NCI-H2171 treated with DMSO at 0.1 percent for 48 hours (cell line): ENCODE results near the gene CYP2D6.
"Not testable (repeated sequence)": the region's sequence is repeated elsewhere in the genome, so short reads cannot be mapped to it uniquely, and the experiment has no call there.

ENCODE experiments used
- DNase-seq: peaks from one replicate; lab custom pipeline; 2025; lab: John Stamatoyannopoulos, UW

The CYP2D6 gene

GRCh38 chr22:42158456-42159132 is 28.0 kb upstream of the CYP2D6 start:
- no peak for DNase-seq

GRCh38 chr22:42156598-42156997 is 26.0 kb upstream of the CYP2D6 start:
- no peak for DNase-seq

DNA sequence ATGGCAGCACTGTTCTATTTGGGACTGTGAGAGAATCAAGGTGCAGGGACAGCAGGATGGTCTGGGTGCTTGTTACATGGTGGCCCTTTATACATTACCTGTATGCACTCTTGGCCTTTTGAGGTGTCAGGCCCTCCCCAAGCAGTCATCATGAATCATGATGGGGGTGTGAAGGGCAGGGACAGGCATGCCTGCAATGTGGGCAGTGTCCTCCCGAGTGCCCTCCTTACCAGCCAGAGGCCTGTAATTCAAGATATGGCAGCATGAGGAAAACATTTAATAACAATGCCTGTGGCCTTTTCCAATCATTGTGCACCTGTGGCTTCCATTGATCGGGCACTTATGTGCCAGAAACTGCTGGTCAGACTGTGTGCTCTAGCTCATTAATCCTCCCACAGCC is 25.5 kb upstream of the CYP2D6 start:
- no peak for DNase-seq

GRCh38 chr22:42155053-42155543 is 24.5 kb upstream of the CYP2D6 start:
- no peak for DNase-seq

GRCh38 chr22:42154293-42155052 is 23.9 kb upstream of the CYP2D6 start:
- no peak for DNase-seq

GRCh38 chr22:42152661-42153270 is 22.2 kb upstream of the CYP2D6 start:
- no peak for DNase-seq

- no peak for DNase-seq
Measured at GRCh38 chr22:42151924-42152635, 21.5 kb upstream of the CYP2D6 start.

DNA sequence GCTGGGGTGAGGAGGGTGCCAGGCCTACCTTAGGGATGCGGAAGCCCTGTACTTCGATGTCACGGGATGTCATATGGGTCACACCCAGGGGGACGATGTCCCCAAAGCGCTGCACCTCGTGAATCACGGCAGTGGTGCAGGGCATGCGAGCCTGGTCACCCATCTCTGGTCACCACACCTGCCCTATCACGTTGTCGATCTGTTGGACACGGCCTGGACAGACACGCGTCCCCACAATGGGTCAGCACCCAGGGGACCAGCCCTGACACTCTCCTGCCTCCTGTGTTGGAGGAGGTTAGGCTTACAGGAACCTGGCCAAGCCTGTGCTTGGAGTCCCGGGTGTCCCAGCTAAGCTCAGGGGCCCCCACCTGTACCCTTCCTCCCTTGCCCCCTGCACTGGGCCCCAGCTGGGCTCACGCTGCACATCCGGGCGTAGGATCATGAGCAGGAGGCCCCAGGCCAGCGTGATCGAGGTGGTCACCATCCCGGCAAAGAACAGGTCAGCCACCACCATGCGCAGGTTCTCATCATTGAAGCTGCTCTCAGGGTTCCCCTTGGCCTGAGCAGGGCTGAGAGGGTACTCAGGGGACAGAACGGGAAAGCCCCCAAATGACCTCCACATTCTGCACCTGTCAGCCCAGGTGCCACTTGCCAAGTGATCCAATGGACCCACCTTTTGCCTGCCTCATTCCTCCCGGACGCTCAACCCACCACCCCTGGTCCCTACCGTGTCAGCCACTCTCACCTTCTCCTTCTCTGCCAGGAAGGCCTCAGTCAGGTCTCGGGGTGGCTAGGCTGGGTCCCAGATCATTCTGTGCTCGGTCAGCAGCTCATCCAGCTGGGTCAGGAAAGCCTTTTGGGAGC is 20.3 kb upstream of the CYP2D6 start:
- no peak for DNase-seq

- DNase-seq = not testable (repeated sequence)
Measured at GRCh38 chr22:42149798-42150197, 19.2 kb upstream of the CYP2D6 start.

DNA sequence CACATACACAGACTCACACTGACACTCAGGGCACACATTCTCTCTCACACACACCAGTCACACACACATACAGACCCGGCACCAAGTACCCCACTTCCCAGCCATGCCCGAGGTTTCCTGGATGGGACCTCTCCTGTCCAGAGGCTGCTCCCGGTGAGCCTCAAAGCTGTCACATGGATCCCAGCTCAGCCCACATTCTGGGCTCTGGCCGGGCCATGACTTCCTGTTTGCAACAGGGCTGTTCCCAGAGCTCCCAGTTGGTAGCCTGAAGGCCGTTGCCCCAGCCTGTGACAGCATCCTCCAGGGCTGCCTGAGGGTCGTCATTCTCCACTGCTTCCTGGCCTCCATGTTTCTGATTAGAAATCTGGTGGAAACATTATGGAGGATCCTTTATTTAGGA is 14.6 kb upstream of the CYP2D6 start:
- no peak for DNase-seq

- DNase-seq = not testable (repeated sequence)
Measured at GRCh38 chr22:42143859-42144822, 13.5 kb upstream of the CYP2D6 start.

DNA sequence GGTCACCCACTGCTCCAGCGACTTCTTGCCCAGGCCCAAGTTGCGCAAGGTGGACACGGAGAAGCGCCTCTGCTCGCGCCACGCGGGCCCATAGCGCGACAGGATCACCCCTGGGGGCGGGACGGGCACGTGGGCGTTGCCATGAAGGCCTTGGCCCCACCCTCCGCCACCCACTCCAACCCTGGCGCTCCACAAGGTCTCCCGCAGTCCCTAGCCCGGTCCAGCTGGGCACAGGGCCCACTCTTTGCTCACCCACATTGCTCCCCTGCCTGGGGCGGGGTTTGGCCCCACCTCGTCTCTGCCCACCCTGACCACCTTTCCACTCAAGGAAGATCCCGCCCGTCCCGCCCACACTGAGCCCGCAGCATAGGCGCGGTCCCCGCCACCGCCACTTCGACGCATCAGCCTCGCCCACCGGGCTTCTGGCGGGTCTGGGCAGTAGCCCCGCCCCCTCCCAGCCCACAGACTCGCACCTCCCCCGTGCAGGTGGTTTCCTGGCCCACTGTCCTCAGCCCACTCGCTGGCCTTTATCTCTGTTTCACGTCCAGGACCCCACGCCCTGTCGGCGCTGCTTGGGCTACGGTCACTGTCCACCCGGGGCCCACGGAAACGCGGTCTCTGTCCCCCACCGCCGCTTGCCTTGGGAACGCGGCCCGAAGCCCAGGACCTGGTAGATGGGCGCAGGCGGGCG is 12.3 kb upstream of the CYP2D6 start:
- DNase-seq = no peak

GRCh38 chr22:42141307-42142057 is 10.9 kb upstream of the CYP2D6 start:
- DNase-seq = not testable (repeated sequence)

DNA sequence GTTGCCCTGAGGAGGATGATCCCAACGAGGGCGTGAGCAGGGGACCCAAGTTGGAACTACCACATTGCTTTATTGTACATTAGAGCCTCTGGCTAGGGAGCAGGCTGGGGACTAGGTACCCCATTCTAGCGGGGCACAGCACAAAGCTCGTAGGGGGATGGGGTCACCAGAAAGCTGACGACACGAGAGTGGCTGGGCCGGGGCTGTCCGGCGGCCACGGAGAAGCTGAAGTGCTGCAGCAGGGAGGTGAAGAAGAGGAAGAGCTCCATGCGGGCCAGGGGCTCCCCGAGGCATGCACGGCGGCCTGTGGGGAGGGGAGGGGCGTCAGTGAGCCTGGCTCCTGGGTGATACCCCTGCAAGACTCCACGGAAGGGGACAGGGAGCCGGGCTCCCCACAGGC is 9.5 kb upstream of the CYP2D6 start:
- not testable (repeated sequence) for DNase-seq

GRCh38 chr22:42139508-42139907 is 8.9 kb upstream of the CYP2D6 start:
- DNase-seq = not testable (repeated sequence)

- no peak for DNase-seq
Measured at GRCh38 chr22:42138972-42139371, 8.4 kb upstream of the CYP2D6 start.

- DNase-seq = no peak
Measured at GRCh38 chr22:42138122-42138770, 7.6 kb upstream of the CYP2D6 start.

DNA sequence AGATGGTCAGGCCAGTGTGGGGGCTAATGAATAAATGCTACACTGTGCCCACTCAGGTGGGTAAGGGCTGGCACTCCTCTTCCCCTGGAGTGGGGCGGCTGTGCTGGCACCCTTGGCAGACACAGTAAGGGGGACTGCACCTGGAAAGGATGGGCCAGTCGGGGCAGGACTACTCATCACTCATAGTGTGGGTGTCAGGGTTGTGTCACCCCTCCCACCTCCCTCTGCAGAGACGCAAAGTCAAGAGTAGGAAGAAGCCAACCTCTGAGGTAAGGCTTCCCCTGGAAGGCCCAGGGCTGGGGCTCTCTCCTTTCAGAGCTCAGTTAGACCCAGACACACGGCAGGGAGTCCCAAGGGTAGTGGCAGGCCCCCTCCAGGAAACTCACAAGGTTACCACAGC is 5.1 kb upstream of the CYP2D6 start:
- not testable (repeated sequence) for DNase-seq
